ENCODE results near the gene SLC35F6.

SLC35F6 gene

GRCh38 chr2:26720322-26721114 is 43.6 kb upstream of the SLC35F6 start:
- no peak for DNase-seq (ENCODE audit: low spot score)
- ChIA-PET POLR2A (ENCODE audit: low non-redundant PET) (no interaction called here), CTCF (no interaction called here)
- TF ChIP-seq CTCF (conservative IDR thresholded peaks at IDR 0.05; ENCODE audit: low read depth): no peak
- no peak overlapping the region for H3K27ac ChIP-seq

- CTCF ChIA-PET: no interaction called here
- POLR2A ChIA-PET (ENCODE audit: low non-redundant PET): no interaction called here
- DNase-seq (ENCODE audit: low spot score): no peak
These were observed 42.7 kb upstream of the SLC35F6 start for GRCh38 chr2:26721115-26722032.

GRCh38 chr2:26722328-26722727 is 41.8 kb upstream of the SLC35F6 start:
- no peak for DNase-seq (ENCODE audit: low spot score)
- POLR2A ChIA-PET (ENCODE audit: low non-redundant PET): no interaction called here
- CTCF ChIA-PET: no interaction called here
- no peak overlapping the region for H3K27ac ChIP-seq
- no peak for TF ChIP-seq CTCF (conservative IDR thresholded peaks at IDR 0.05; ENCODE audit: low read depth)

More at GRCh38 chr2:26721115-26722032, 42.7 kb upstream of the SLC35F6 start:
- H3K27ac ChIP-seq: no peak overlapping the region
- TF ChIP-seq CTCF (conservative IDR thresholded peaks at IDR 0.05; ENCODE audit: low read depth): no peak

GRCh38 chr2:26722911-26723310 is 41.2 kb upstream of the SLC35F6 start:
- H3K27ac ChIP-seq: no peak overlapping the region
- POLR2A ChIA-PET (ENCODE audit: low non-redundant PET): no interaction called here
- no peak for TF ChIP-seq CTCF (conservative IDR thresholded peaks at IDR 0.05; ENCODE audit: low read depth)
- DNase-seq (ENCODE audit: low spot score): no peak
- CTCF ChIA-PET: no interaction called here

- ChIA-PET POLR2A (ENCODE audit: low non-redundant PET) (no interaction called here), CTCF (no interaction called here)
- peak overlapping the region; percentile 42 for H3K27ac ChIP-seq
- TF ChIP-seq CTCF (conservative IDR thresholded peaks at IDR 0.05; ENCODE audit: low read depth): no peak
- DNase-seq (ENCODE audit: low spot score): no peak
These were observed 40.6 kb upstream of the SLC35F6 start for GRCh38 chr2:26723475-26723874.

GRCh38 chr2:26723991-26724750 is 39.9 kb upstream of the SLC35F6 start:
- POLR2A ChIA-PET (ENCODE audit: low non-redundant PET): no interaction called here
- TF ChIP-seq CTCF (conservative IDR thresholded peaks at IDR 0.05; ENCODE audit: low read depth): no peak
- peak; percentile 54 for DNase-seq (ENCODE audit: low spot score)
- H3K27ac ChIP-seq: peak overlapping the region; percentile 42
- CTCF ChIA-PET: no interaction called here

Measured in RWPE1 (cell line).